Transverse colon (tissue), 4 donors: Measurements from ENCODE around the gene SLC4A7. TPM values are rescaled to one million over a fixed set of nuclear protein-coding genes. Genes with fewer than 3 reads are reported as not detected.

Experiments used
- DNase-seq: peaks from one replicate; pipeline ENCODE4 v3.0.0-alpha.2; 2019
- H3K27ac ChIP-seq, 4 donors: fragments of 200-600 bp; sonication (generic); 2 replicates each; pipeline ENCODE4 v1.5.1; 2016 to 2018; ENCODE audit warnings: inconsistent platforms in 4 of 4
- H3K27me3 ChIP-seq: fragments of 200-600 bp; sonication (generic); 2 replicates; pipeline ENCODE4 v1.5.1; 2017; ENCODE audit warnings: inconsistent platforms
- H3K36me3 ChIP-seq, 4 donors: fragments of 200-600 bp; sonication (generic); 2 replicates each; pipeline ENCODE4 v1.5.1; 2017 to 2019; ENCODE audit warnings: inconsistent platforms in 4 of 4
- H3K4me1 ChIP-seq, 4 donors: fragments of 200-600 bp; sonication (generic); 2 replicates each; pipeline ENCODE4 v1.5.1; 2017 to 2020; ENCODE audit warnings: inconsistent platforms in 4 of 4
- H3K4me3 ChIP-seq, 4 donors: fragments of 200-600 bp; sonication (generic); 1 replicate in 1 of 4; 2 replicates in 3 of 4; pipeline versions ENCODE4 v1.5.1 to v1.6.1; 2017 to 2019; ENCODE audit warnings: inconsistent platforms in 4 of 4
- H3K9me3 ChIP-seq, 2 donors: fragments of 200-600 bp; sonication (generic); 2 replicates each; pipeline ENCODE4 v1.5.1; 2017 to 2019; ENCODE audit warnings: inconsistent platforms in 2 of 2
- EP300 ChIP-seq: sonication (generic); formaldehyde crosslinking; IDR thresholded peaks from one replicate; pipeline ENCODE4 v1.6.1; 2017; ENCODE audit warnings: antibody characterized with exemption, low read depth
- POLR2A ChIP-seq: fragments of 450-650 bp; IDR thresholded peaks from one replicate; pipeline ENCODE4 v1.6.1; 2016; ENCODE audit warnings: antibody characterized with exemption, mild to moderate bottlenecking, moderate library complexity
- POLR2AphosphoS5 ChIP-seq, 3 donors: sonication (generic); formaldehyde crosslinking; IDR thresholded peaks; one replicate each; pipeline ENCODE4 v1.6.1; 2016; ENCODE audit warnings: antibody characterized with exemption in 3 of 3
- WGBS, 2 donors: methylation state at CpG; one replicate each; pipeline ENCODE4 v1.1.5; 2018; ENCODE audit warnings: low coverage in 1 of 2; 5-methylcytosine and 5-hydroxymethylcytosine counted together
- in situ Hi-C, 4 donors: fragments of 200-750 bp; cut with MboI; loops; one replicate each; pipeline versions ENCODE4 v1.15.0 to v1.15.1; 2017; ENCODE audit warnings: low sequenced_read_pairs in 3 of 4, low pct_ligation_motif_present in 1 of 4, low pct_unique_long_range_greater_than_20kb in 1 of 4
- intact Hi-C: fragments of 100-400 bp; cut with DNase I; formaldehyde crosslinking; loops from one replicate; pipeline ENCODE4 v1.15.1; 2023; ENCODE audit warnings: low total_unique reads
- total RNA-seq, 4 donors: library from RNA; depleted of rRNA; stranded (reverse); fragments of >200 nt; gene quantifications; one replicate each; pipeline ENCODE4 v1.1.0, GENCODE V29; 2016
- TF ChIP-seq, protein P1 (sequence below), 5 experiments: fragments of 200-600 bp in 3 of 5; fragments of 450-650 bp in 2 of 5; sonication (generic) in 3 of 5; IDR thresholded peaks; 1 replicate in 2 of 5; 2 replicates in 3 of 5; pipeline ENCODE4 v1.5.1; 2016 to 2017; ENCODE audit warnings: antibody characterized with exemption in 5 of 5, inconsistent platforms in 3 of 5, mild to moderate bottlenecking in 2 of 5, moderate library complexity in 1 of 5

SLC4A7 gene
- total RNA-seq, 4 donors from 2014 or later = 22.7 to 45.6 (median 35.4) TPM

DNA sequence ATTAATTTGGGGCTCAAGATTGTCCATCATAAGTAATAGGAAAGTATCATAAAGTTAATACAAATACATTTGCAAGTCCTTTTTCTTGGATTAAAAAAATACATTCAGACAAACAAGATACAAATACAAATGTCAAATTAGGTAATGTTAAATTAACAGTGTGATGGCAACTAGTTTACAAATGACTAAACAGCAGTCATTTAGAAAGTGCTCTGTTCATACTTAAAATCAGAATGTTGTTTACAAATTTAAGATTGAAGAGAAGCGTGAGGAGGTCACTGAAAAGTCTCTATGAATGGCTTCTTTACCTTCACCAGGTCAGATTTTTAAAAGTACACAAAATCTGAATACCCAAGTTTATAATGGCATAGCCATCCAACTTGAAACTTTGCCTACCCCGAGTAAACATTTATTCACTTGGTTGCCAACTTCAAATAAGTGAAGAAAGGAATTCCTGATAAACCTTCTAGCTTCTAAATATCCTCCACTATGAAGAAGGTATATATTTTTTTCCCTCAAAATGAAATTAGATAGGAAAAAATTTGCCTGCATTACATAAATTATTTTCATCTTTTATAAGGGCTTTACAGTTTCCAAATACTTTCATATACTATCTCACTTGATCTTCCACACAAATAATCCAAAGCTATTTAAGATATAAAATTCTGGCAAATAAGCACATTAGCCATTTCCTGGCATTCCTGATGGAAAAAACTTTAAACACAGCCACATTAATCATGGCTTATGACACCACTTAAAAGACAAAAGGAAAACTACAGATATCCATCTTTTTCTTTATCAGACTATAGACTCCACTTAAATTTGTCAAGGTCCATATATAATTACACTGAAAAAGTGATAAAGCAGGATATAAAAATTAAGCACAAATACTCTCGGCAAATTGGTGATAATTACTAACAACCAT, 103.5 kb downstream of the SLC4A7 start:
- TF ChIP-seq, protein P1, sequence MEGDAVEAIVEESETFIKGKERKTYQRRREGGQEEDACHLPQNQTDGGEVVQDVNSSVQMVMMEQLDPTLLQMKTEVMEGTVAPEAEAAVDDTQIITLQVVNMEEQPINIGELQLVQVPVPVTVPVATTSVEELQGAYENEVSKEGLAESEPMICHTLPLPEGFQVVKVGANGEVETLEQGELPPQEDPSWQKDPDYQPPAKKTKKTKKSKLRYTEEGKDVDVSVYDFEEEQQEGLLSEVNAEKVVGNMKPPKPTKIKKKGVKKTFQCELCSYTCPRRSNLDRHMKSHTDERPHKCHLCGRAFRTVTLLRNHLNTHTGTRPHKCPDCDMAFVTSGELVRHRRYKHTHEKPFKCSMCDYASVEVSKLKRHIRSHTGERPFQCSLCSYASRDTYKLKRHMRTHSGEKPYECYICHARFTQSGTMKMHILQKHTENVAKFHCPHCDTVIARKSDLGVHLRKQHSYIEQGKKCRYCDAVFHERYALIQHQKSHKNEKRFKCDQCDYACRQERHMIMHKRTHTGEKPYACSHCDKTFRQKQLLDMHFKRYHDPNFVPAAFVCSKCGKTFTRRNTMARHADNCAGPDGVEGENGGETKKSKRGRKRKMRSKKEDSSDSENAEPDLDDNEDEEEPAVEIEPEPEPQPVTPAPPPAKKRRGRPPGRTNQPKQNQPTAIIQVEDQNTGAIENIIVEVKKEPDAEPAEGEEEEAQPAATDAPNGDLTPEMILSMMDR (IDR thresholded peaks at IDR 0.05) = no peak
- no peak for TF ChIP-seq POLR2AphosphoS5 (IDR thresholded peaks at IDR 0.05)
- TF ChIP-seq POLR2A = no peak
- TF ChIP-seq EP300 = no peak
- WGBS, 2 donors = 83 to 86% methylated on average over 3 of the region's 3 CpGs
- intact Hi-C loops = no loop called here
- Histone ChIP-seq H3K9me3 (no peaks in the 10 kb centered on the region), H3K36me3 (peaks cover 0 to 16% (median 5%) of the 10 kb centered on the region in 4 donors), H3K4me1 (no peaks in the 10 kb centered on the region), H3K4me3 (no peak overlapping the region), H3K27me3 (no peaks in the 10 kb centered on the region), H3K27ac (no peak overlapping the region)
- in situ Hi-C loops = no loop called here
- no peak for DNase-seq

DNA sequence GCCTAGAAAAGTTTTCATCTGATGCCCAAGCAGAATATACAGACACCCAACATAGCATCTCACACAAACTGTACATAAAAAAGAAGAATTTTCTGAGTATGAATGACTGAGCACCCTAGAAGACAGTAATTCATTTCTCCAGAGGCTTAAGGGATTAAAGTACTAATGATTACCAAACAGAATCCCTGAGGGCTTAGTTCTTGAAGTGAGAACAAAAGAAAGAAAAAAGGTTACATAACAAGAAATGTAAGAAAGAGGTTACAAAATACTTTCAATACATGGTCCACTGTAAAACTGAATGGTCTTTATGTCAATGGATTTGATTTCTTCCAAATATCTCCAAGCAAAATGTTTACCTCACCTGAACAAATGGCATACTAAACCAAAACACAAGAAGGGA, 105.9 kb downstream of the SLC4A7 start:
- H3K4me1 ChIP-seq = no peaks in the 10 kb centered on the region
- no peak overlapping the region for H3K27ac ChIP-seq
- no peaks in the 10 kb centered on the region for H3K9me3 ChIP-seq
- H3K4me3 ChIP-seq = no peak overlapping the region
- H3K36me3 ChIP-seq = peaks cover 0 to 7% (median 3%) of the 10 kb centered on the region in 4 donors
- H3K27me3 ChIP-seq = no peaks in the 10 kb centered on the region
- TF ChIP-seq POLR2AphosphoS5 (IDR thresholded peaks at IDR 0.05) = no peak
- no peak for TF ChIP-seq EP300
- TF ChIP-seq POLR2A = no peak
- TF ChIP-seq, protein P1 (IDR thresholded peaks at IDR 0.05) = no peak
- no peak for DNase-seq
- in situ Hi-C loops (no loop called here), intact Hi-C loops (no loop called here)

DNA sequence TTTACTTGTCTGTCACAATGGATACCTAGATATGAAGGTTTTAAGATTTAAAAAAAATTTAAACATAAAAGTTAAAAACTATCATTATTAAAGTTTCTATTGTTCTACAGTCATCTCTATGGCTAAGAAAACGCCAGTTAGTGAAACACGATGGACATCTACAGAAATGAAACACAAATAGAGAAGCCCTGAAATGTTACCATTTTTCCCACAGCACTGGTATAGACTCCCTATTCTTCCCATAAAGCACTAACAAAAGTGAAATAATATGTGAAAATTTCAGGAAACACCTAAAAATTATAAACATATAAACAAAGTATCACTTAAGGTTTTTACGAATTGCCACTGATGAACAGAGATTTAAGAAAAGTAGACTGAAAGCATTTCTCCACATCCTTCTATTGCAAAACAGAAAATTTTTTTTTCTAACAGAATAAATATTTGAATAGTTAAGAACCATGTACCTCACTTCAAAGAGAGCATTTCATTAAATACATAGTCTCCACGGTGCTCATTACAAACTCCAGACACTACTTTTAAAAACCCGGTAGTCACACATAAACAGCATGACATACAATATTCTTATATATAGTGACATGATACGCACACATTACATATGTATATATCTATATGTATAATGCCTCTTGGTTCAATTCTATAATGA, 107.9 kb downstream of the SLC4A7 start:
- no peak for TF ChIP-seq EP300
- TF ChIP-seq, protein P1 (IDR thresholded peaks at IDR 0.05) = no peak
- TF ChIP-seq POLR2AphosphoS5 (IDR thresholded peaks at IDR 0.05) = no peak
- TF ChIP-seq POLR2A = no peak
- H3K9me3 ChIP-seq = no peaks in the 10 kb centered on the region
- 80 to 84% methylated on average over 6 of the region's 6 CpGs for WGBS, 2 donors
- DNase-seq = no peak
- H3K27me3 ChIP-seq = no peaks in the 10 kb centered on the region
- no peak overlapping the region for H3K27ac ChIP-seq
- H3K4me3 ChIP-seq = no peak overlapping the region
- intact Hi-C loops (no loop called here), in situ Hi-C loops (no loop called here)
- H3K36me3 ChIP-seq = peaks cover 0 to 6% (median 0%) of the 10 kb centered on the region in 4 donors
- no peaks in the 10 kb centered on the region for H3K4me1 ChIP-seq

DNA sequence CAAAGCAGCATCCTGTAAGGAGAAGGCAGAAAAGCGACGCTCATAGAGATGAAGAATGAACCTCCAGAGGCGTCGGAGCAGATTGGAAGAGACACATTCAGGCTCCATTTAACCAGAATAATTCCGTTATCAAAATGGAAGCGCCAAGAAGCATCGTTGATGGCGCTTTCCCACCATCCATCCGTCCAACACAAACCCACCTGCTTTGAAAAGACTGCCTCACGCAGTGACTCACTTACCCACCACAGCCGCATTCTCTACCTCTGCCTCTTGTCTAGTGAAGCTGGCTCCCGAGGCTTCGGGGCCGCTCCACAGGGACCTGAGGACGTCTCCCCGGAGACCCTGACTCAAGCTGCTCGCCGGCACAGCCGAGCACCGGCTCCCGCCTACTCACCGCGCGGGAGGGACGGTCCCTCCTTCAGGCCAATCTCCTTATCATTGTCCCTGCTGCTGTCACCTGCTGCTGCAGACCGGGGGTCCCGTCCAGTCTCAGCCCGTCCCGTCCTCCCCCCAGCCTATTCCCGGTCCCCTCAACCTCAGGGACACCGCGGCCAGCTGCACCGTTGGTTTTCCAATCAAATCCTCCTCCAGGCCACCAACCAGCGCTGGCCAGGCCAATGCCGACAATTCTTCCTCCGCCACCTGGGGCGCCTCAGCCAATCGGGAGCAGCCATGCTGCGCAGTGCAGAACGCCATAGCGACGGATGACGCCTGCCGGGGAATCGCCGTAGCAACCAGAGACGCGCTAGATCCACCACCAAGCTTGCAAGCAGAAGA, 115.2 kb downstream of the SLC4A7 start, which contains the start of gene NEK10:
Gene NEK10, minus strand, starts transcription at position 553 of the 777 bp plus-strand sequence. CDS start 16,501 bp downstream, outside the sequence.
- intact Hi-C loops (no loop called here), in situ Hi-C loops (no loop called here)
- Histone ChIP-seq H3K36me3 (no peaks in the 10 kb centered on the region), H3K27ac (peak within 1 kb of the TSS in 2 of 4 donors; percentile 7 to 20), H3K4me3 (peak within 1 kb of the TSS; percentile 43 to 81 (median 69)), H3K9me3 (no peaks in the 10 kb centered on the region), H3K4me1 (peaks cover 0 to 11% (median 5%) of the 10 kb centered on the region in 4 donors), H3K27me3 (no peaks in the 10 kb centered on the region)
- TF ChIP-seq POLR2AphosphoS5 (IDR thresholded peaks at IDR 0.05) (peak in 1 of 3 donors; percentile 44), POLR2A (no peak), EP300 (no peak)
- TF ChIP-seq, protein P1 (IDR thresholded peaks at IDR 0.05) = peak in 3 of 5 experiments; percentile 8 to 25 (median 12)
- peak; percentile 93 for DNase-seq
- 3 to 9% methylated on average over 9 to 42 of the region's 48 CpGs for WGBS, 2 donors
